GM15510 (cell line): ENCODE results near the gene TIGAR.

Experiments
- POLR2A ChIP-seq: IDR thresholded peaks from 3 replicates; pipeline ENCODE4 v1.6.1; 2011; ENCODE audit warnings: borderline replicate concordance; ENCODE audit not compliant: insufficient read length; ENCODE audit errors: extremely low read depth

The TIGAR gene

GRCh38 chr12:4320853-4321701 is at the start of gene TIGAR:
TIGAR (plus strand) TSS chr12:4321213; CDS start chr12:4321272, 59 bp downstream.
- TF ChIP-seq POLR2A: peak; percentile 94

- peak; percentile 42 for TF ChIP-seq POLR2A
These were observed 49.1 kb upstream of the TIGAR start for GRCh38 chr12:4271717-4272423.

GRCh38 chr12:4272424-4273272 is 48.4 kb upstream of the TIGAR start:
- peak; percentile 43 for TF ChIP-seq POLR2A

GRCh38 chr12:4273273-4273651 is 47.8 kb upstream of the TIGAR start:
- no peak for TF ChIP-seq POLR2A

GRCh38 chr12:4273652-4274395 is 47.2 kb upstream of the TIGAR start, which contains the start of gene CCND2:
CCND2 (plus strand) TSS chr12:4273762; CDS start chr12:4274041, 279 bp downstream.
- TF ChIP-seq POLR2A: peak; percentile 93

GRCh38 chr12:4274396-4275015 is 46.5 kb upstream of the TIGAR start:
- no peak for TF ChIP-seq POLR2A

- TF ChIP-seq POLR2A: no peak
These were observed 45.8 kb upstream of the TIGAR start for GRCh38 chr12:4275016-4275869.

GRCh38 chr12:4275870-4276301 is 45.1 kb upstream of the TIGAR start:
- no peak for TF ChIP-seq POLR2A

- peak; percentile 29 for TF ChIP-seq POLR2A
These were observed 44.3 kb upstream of the TIGAR start for GRCh38 chr12:4276524-4277204.

GRCh38 chr12:4277205-4277543 is 43.8 kb upstream of the TIGAR start:
- TF ChIP-seq POLR2A: no peak

GRCh38 chr12:4277857-4278256 is 43.2 kb upstream of the TIGAR start:
- TF ChIP-seq POLR2A: no peak
